GM19455 (cell line): Measurements from ENCODE around the gene NUP188.
A peak's percentile ranks its signal among the peaks of the same experiment; 100 is the strongest.
"Not testable (repeated sequence)": the region's sequence is repeated elsewhere in the genome, so short reads cannot be mapped to it uniquely, and the experiment has no call there.

Source experiments
- ATAC-seq: cut with Tn5 transposase; IDR thresholded peaks from one replicate; pipeline ENCODE4 v1.9.1; 2021; ENCODE audit not compliant: unreplicated experiment

Gene NUP188

DNA sequence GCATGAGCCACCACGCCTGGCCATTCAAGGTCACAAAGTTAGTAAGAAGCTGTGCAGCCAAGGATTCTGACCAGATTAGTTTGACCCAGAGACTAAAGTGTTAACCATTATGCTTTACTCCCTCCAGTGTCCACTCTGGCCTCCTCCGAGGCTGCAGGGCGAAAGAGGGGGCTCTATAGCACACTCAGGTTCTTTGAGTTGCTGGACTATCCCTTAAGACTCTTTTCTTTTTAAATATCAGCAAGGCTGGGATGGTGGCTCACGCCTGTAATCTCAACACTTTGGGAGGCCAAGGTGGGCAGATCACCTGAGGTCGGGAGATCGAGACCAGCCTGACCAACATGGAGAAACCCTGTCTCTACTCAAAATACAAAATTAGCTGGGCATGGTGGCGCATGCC, 2.5 kb upstream of the NUP188 start:
- ATAC-seq = not testable (repeated sequence)

DNA sequence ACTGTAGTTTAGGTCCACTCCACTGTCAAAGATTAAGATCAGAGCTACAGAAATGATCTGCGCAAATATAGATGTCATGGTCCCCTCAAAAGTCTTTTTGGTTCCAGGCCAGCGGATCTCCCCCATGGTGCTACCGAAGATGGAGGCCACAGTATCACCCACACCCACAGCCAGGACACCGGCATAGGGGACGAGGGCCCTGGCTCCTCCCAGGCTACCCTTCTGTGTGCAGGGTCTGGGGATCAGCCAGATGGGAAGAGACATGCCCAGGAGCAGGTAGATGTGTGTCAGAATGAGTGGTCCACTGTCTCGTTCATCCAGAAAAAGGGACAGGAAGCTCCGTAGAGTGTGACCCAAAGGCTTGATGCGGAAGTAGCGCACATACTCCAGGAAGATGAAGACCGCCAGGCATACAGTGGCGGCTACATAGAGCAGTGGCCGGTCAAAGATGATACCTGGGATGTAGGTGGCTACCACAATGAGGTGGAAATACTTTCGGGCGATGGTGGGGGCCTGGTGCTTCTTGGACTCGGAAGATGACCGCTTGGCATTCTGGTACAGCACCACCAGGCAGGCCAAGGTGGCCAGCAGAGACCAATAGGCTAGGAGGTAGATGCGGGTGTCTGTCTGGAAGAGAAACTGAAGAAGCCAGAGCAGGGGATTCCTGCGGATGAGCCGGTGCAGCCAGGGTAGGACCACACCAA, 1.5 kb upstream of the NUP188 start:
- ATAC-seq = no peak

DNA sequence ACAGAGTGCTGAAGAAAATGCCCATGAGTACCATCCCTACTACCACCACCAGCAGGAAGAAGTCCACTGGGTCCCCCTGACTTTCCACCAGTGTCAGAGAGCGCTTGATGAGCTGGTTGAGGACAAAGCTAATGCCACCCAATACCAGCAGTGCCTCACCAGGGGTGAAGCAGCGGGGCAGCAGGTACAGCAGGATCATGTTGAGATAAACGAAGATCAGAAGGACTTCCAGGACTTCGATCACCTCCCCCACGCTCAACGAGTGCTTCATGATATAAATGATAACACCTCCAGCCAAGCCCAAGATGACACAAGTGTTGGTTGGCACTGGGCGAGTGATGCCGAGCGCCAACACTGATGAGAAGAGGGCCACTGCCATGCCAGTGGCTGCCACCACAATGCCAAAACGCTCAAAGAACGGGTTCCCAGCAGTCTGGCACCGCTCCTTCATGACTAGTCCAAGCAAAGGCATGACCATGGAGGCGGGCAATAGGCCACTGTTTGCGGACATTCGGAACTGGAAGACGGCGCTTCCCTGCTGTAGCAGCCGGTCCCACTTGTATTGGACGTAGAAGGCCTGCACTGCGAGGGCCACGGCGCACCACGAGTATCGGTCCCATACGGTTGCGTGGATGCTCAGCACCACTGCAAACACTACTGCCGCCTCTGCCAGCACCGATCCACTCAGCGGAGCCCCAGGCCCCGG, 775 bp upstream of the NUP188 start:
- peak; percentile 9 for ATAC-seq

DNA sequence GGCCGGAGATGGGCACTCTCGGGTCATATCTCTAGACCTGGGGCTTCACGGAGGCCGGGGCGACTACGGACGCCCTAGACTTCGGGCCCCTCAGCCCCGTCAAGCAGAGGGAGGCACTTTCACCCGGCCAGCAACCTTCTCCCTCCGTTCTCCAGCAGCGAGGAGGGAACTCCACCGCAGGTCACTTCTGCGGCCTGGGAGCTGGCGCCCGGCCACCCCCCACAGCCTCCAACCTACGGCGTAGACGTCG, 297 bp upstream of the NUP188 start:
- ATAC-seq = peak; percentile 18

DNA sequence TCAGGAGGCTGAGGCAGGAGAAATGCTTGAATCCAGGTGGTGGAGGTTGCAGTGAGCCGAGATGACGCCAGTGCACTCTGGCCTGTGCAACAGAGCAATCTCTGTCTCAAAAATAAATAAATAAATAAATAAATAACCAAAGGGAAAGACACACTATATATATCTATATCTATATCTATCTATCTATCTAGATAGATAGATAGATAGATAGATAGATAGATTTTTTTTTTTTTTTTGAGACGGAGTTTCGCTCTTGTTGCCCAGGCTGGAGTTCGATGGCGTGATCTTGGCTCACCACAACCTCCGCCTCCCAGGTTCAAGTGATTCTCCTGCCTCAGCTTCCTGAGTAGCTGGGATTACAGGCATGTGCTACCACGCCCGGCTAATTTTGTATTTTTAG, 13.9 kb downstream of the NUP188 start:
- not testable (repeated sequence) for ATAC-seq

DNA sequence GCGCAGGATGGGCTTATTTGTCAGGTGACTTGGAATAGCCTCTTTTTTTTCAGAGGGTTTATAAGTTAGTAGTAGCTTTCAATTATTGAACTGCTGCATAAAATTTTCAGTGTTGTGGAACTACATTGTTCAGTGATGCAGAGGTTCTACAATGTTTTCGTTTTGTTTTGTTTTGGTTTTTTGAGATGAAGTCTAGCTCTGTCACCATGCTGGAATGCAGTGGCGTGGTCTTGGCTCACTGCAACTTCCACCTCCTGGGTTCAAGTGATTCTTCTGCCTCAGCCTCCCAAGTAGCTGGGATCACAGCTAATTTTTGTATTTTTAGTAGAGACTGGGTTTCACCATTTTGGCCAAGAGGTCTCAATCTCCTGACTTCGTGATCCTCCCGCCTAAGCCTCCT, 22.0 kb downstream of the NUP188 start:
- ATAC-seq = no peak

DNA sequence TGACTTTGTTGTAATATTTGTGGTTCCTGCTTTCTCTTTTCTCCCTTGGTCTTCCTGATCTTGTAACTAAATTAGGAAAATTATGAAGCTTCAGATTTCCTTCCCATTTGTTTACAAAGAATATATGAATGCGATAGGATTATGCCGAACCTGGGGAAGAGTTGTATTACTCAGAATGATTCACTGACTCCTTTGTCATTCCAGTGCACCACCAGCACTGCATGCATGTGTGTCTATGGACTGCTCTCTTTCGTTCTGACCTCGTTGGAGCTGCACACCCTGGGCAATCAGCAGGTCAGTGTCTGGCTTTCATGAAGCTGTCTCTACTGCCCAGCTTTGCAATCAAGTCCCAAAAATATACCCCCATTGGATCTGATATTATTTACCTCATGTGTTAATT, 25.5 kb downstream of the NUP188 start:
- no peak for ATAC-seq

DNA sequence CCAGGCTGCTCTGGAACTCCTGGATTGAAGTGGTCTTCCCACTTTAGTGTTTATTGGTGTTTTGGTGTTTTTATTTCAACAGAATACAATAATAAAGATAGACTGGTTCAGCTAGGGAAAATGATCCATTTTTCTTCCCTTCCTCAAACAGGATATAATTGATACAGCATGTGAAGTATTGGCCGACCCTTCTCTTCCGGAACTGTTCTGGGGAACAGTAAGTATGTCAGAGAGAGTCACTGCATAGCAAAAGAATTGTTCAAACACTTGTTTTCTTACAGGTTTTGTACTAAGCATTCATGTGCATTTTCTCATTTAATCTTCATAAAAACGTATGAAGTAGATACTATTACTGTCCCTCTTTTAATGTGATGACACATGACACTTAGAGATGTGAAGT, 31.6 kb downstream of the NUP188 start:
- no peak for ATAC-seq

DNA sequence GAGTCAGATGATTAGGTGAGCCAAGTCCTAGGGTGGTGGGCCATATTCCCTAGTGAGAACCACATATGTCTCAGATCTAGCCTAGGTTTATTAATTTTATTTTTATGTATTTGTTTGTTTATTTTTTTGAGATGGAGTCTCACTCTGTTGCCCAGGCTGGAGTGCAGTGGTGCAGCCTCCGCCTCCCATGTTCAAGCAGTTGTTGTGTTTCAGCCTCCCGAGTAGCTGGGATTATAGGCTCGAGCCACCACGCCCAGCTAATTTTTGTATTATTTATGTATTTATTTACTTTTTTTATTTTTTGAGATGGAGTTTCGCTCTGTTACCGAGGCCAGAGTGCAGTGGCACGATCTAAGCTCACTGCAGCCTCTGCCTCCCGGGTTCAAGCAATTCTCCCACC, 36.0 kb downstream of the NUP188 start:
- no peak for ATAC-seq

DNA sequence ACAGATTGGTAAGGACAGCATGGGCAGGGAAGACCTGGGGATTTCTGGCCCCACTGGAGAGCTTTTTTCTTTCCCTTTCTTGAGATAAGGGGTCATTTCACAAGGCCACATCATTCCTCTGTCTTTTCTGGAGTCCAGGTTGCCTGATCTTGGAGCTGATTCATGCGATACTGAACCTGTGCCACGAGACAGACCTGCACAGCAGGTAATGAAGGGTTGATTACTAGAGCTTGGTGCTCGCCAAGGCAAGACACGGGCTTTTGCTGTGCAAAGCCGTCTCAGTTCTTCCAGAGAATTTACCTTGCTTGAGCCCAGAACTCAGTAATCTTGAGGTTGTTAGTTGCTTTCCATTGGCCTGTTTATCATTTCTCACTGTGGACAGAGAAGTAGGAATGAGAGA, 39.2 kb downstream of the NUP188 start:
- ATAC-seq = no peak

DNA sequence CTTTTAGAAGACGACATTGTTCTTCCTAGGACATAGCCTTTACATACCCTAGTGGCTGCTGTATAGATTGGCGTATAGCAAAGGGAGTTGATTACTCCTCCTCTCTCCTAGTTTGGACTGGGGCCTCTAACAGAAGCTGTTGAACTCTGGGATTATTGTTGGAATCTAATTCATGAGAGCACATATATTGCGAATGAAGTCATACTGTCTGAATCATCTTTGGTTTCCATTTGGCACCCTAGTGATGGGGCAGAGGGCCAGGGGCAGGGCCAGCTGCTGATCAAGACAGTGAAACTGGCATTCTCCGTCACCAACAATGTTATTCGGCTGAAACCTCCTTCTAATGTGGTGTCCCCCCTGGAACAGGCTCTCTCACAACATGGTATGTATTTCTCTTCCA, 40.3 kb downstream of the NUP188 start:
- no peak for ATAC-seq

DNA sequence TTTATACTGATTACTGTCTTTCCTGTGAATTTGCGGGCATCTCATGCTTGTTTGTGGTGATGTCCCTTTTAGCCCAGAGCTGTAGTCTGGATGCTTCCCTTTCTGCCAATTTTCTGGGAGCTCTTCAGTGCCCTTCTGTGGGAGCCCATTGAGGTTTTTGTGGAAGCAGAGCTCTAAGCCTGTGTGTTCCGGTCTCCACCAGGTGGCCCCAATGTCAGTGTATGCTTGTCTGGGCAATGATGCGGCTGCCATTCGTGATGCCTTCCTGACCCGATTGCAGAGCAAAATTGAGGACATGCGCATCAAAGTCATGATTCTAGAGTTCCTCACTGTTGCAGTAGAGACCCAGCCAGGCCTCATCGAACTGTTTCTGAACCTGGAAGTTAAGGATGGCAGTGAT, 45.5 kb downstream of the NUP188 start:
- ATAC-seq = no peak

DNA sequence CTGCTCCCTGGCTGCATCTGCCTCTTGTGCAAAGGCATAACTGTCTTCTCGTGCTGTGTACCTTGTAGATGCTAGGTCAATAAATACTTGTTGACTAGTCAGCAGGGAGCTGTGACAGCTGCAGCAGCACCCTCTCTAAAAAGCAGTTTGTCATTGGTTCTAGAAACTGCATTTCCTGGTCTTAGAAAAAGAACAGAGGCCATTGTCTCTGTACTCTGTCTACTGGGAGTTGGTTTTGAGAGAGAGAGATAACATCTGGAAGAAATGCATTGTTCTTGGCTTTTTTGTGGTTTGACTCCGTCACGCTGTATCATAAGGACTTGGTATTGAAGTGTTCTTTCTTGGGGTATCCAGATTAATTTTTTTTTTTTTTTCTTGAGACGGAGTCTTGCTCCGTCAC, 48.3 kb downstream of the NUP188 start:
- ATAC-seq = no peak

DNA sequence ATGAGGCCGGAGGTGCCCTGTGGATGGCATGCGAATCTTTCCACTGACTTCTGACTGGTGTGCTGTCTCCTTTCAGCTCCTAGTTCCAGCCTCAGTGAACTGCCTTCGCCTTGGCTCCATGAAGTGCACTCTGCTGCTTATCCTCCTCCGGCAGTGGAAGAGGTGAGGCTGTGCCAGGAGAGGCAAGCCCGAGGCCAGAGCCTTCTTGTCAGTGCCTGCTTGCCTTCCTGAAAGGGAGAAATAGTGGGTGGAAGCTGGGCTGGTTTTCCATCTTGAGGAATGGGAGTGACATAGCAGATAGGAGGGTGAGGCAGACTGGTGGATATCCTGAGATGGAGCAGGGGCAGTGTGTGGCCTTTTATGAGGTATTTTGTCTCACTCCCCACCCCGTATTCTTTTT, 51.0 kb downstream of the NUP188 start:
- no peak for ATAC-seq

DNA sequence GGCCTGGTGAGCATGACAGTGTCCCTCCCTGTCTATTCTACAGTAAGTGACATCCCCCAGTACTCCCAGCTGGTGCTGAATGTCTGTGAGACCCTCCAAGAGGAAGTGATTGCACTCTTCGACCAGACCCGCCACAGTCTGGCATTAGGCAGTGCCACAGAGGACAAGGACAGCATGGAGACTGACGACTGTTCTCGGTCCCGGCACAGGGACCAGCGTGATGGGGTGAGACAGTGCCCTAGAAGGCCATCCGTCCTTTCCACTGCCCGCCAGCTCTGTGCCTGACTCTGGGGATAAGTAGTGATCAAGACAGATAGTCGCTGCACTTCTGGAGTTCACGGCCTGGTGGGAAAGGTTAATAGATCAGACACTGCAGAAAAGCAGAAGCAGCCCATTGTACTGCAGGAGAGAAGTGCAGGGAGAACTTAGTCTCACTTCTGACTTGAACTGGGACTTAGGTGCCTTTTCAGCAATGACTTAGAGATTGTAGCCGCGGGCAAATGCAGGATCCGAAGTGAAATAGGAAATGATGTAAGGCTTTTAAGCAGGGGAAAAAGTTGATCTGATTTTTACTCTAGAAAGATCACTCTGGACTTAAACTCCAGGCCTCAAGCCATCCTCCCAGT, 52.2 kb downstream of the NUP188 start:
- no peak for ATAC-seq

DNA sequence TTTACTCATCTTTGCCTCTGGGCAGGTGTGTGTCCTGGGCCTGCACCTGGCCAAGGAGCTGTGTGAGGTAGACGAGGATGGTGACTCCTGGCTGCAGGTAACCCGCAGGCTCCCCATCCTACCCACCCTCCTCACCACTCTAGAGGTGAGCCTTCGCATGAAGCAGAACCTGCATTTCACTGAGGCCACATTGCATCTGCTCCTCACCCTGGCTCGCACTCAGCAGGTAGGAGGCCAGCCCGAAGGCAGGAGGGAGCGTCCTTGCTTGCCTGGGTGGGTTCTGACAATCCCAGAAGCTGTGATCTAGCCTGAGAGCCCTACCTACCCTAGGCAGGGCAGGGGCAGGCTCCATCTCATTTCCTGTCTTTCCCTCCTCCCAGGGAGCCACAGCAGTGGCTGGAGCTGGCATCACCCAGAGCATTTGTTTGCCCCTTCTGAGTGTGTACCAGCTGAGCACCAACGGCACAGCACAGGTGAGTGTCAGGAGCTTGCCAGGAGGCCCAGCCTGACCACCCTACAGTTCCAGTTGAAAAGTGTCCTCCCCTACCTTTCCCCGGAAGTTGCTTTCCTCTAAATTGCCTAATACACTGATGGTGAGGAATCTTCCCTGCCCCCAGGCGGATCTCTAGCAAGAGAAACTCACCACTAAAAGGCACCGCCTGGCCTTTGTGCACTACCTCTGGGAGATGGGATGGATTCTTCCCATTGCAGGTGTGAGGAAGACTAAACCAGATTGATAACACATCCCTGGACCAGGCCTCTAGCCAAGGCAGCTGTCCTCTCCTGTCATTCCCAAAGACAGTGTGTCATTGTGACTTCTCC, 54.2 kb downstream of the NUP188 start:
- ATAC-seq = no peak

DNA sequence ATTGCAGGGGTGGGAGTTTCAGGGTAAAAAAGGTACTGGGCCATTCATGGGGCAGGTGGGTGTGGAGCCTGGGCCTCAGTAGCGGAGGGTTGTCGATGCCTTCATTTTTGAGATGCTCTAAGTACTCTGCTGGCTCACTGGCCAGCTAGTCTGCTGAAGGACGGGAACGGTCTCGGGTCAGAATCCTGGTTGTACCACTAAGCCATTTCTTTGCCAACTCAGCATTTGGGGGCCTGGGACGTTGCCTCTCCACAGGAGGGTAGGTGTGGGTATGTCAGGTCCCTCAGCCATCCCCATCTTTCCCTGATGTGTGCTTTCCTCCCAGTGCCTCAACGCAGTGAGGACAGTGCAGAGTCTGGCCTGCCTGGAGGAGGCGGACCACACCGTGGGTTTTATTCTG, 55.5 kb downstream of the NUP188 start:
- no peak for ATAC-seq

DNA sequence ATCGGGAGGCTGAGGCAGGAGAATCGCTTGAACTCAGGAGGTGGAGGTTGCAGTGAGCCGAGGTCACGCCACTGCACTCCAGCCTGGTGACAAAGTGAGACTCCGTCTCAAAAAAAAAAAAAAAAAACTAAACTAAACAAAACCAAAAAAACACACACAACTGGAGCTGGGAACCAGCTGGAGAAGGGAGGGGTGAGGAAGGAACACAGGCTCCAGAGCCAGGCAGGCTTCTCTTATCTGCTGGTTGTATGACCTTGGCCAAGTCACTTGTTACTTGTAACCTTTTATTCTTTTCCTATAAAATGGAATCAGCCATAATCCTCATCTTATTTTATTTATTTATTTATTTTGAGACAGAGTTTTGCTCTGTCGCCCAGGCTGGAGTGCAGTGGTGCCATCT, 56.7 kb downstream of the NUP188 start:
- not testable (repeated sequence) for ATAC-seq

DNA sequence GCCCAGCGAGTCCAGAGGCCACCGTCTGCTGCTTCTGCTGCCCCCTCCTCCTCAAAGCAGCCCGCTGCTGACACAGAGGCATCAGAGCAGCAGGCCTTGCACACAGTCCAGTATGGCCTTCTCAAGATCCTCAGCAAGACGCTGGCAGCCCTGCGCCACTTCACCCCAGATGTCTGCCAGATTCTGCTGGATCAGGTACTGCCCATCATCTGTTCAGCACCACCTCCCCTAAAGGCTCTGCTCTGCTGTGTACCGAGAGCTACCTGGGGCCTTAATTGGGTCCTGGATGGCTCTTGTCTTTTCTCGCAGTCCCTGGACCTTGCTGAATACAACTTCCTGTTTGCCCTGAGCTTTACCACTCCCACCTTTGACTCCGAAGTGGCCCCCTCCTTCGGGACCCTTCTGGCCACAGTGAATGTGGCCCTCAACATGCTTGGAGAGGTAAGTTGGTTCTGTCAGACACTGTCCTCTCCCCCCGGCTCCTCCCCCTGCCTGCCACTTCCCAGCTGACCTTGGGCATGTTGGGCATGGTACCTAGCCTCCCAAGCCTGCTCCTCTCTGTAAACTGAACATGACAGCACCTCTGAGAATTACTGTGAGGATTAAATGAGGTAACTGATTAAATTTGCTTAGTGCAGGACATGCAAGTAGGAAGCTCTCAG, 58.0 kb downstream of the NUP188 start:
- no peak for ATAC-seq

DNA sequence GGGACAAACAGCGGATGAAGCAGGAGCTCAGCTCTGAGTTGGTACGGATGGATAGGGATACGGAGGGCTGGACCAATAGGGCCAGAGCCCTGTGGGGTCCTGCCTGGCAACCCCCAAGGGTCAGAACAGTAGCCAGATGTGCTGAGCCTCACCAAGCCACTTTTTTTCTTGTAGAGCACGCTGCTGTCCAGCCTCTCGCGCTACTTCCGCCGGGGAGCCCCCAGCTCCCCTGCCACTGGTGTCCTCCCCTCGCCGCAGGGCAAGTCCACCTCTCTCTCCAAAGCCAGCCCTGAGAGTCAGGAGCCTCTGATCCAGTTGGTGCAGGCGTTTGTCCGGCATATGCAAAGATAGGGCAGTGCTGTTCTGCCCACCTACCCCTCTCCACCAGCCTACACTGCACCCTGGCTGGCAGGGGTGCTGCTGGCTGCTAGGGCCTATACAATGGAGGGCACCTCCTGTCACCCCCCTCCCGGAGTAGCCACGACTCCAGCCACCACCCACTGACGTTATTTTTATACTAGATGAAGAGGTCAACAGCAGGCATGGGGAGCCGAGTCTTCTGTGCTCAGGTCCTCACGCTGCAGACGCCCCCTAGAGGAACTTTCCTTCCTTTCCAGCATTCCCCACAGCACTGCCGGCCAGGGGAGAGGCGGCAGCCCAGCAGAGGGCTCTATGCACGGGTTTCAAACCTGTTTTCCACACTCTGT, 59.0 kb downstream of the NUP188 start:
- ATAC-seq = no peak
